ENCODE measurements around the gene SHTN1. TPM values are rescaled to one million over a fixed set of nuclear protein-coding genes. Genes with fewer than 3 reads are reported as not detected.

Gene SHTN1
- total RNA-seq, 2 donors from 2014 or later: 0.19 to 0.31 TPM

DNA sequence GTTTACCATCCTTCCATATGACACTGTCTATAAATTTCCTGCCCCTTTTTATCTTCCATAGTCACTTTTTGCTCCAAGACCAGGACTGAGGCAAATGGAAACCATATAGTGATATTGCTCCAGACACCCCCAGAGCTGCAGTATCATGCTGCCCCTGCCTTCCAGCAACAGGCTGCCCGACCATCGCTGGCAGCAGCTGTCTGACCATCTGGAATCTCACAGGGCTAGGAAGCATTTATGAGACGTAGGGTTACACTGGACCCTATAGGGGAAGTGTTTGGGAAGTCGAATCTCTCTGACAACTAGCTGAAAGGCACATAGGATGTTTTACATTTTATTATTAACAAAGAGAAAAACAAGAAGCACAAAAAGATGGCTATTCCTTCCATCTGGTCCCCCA, 136.3 kb downstream of the SHTN1 start:
- no peak overlapping the region for H3K27ac Mint-ChIP-seq
- DNase-seq (no peak), ATAC-seq (replicated peaks in 1 of 2) (no peak)
- peaks cover 6% of the 10 kb centered on the region for H3K27me3 Mint-ChIP-seq (ENCODE audit: low read depth)
- peaks cover 2% of the 10 kb centered on the region in 2 donors for H3K9me3 Mint-ChIP-seq
- H3K4me1 Mint-ChIP-seq (ENCODE audit: low read depth): peaks cover 5% of the 10 kb centered on the region
- peaks cover 0 to 2% of the 10 kb centered on the region in 2 donors for H3K36me3 Mint-ChIP-seq (ENCODE audit: insufficient read depth in 2 of 2)
- H3K4me3 Mint-ChIP-seq: no peak overlapping the region

- no peak for DNase-seq
- H3K27me3 Mint-ChIP-seq (ENCODE audit: low read depth): peaks cover 6% of the 10 kb centered on the region
- H3K36me3 Mint-ChIP-seq (ENCODE audit: insufficient read depth in 2 of 2): peaks cover 0 to 2% of the 10 kb centered on the region in 2 donors
- H3K9me3 Mint-ChIP-seq: peaks cover 2% of the 10 kb centered on the region in 2 donors
- no peak overlapping the region for H3K27ac Mint-ChIP-seq
- no peak for ATAC-seq (replicated peaks in 1 of 2)
- no peak overlapping the region for H3K4me3 Mint-ChIP-seq
- peaks cover 5% of the 10 kb centered on the region for H3K4me1 Mint-ChIP-seq (ENCODE audit: low read depth)
Observed at GRCh38 chr10:116868198-116868676, 136.8 kb downstream of the SHTN1 start.

- H3K27ac Mint-ChIP-seq: no peak overlapping the region
- DNase-seq: no peak
- no peaks in the 10 kb centered on the region for H3K36me3 Mint-ChIP-seq (ENCODE audit: insufficient read depth in 2 of 2)
- H3K4me1 Mint-ChIP-seq (ENCODE audit: low read depth): no peaks in the 10 kb centered on the region
- no peaks in the 10 kb centered on the region for H3K9me3 Mint-ChIP-seq
- no peak for ATAC-seq (replicated peaks in 1 of 2)
- H3K4me3 Mint-ChIP-seq: no peak overlapping the region
- H3K27me3 Mint-ChIP-seq (ENCODE audit: low read depth): no peaks in the 10 kb centered on the region
Observed at GRCh38 chr10:116866987-116867595, 137.9 kb downstream of the SHTN1 start.

DNA sequence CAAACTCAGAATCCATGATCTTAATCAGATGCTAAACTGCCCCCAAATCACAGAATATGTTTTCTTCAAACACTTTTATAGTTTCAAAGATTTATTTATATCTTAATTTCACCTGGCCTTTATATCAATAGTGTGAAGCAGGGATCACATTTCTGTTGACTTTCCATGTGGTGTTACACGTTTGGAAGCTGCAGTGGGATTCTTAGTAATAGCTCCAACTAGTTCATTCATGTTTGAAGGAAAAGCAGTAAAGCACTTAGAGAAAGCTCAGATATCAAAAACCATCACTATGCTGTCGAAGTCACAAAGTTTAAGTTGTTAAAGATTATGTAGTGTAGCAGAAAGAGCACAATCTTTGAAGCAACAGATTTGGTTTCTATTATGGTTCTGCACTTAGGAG, 138.9 kb downstream of the SHTN1 start:
- DNase-seq: no peak
- H3K4me1 Mint-ChIP-seq (ENCODE audit: low read depth): no peaks in the 10 kb centered on the region
- no peak for ATAC-seq (replicated peaks in 1 of 2)
- no peaks in the 10 kb centered on the region for H3K27me3 Mint-ChIP-seq (ENCODE audit: low read depth)
- H3K4me3 Mint-ChIP-seq: no peak overlapping the region
- H3K27ac Mint-ChIP-seq: no peak overlapping the region
- H3K9me3 Mint-ChIP-seq: no peaks in the 10 kb centered on the region
- H3K36me3 Mint-ChIP-seq (ENCODE audit: insufficient read depth in 2 of 2): no peaks in the 10 kb centered on the region

DNA sequence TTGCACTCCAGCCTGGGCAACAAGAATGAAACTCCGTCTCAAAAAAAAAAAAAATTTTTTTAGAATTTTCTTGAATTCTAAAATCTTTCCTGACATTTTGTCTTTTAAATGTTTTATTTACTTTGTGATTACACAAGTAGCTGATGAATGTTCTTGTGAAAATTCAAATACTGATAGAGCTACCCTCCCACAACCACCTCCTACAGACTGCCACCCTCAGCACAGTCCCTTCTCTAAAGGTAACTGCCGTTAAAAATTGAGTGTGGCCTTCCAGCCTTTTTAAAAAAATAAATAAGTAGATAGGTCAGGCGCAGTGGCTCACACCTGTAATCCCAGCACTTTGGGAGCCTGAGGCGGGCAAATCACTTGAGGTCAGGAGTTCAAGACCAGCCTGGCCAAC, 140.6 kb downstream of the SHTN1 start:
- H3K4me3 Mint-ChIP-seq: no peak overlapping the region
- DNase-seq (no peak), ATAC-seq (replicated peaks in 1 of 2) (no peak)
- H3K27ac Mint-ChIP-seq: no peak overlapping the region
- H3K27me3 Mint-ChIP-seq (ENCODE audit: low read depth): peaks cover 8% of the 10 kb centered on the region
- peaks cover 0 to 2% of the 10 kb centered on the region in 2 donors for H3K9me3 Mint-ChIP-seq
- H3K4me1 Mint-ChIP-seq (ENCODE audit: low read depth): no peaks in the 10 kb centered on the region
- H3K36me3 Mint-ChIP-seq (ENCODE audit: insufficient read depth in 2 of 2): no peaks in the 10 kb centered on the region

DNA sequence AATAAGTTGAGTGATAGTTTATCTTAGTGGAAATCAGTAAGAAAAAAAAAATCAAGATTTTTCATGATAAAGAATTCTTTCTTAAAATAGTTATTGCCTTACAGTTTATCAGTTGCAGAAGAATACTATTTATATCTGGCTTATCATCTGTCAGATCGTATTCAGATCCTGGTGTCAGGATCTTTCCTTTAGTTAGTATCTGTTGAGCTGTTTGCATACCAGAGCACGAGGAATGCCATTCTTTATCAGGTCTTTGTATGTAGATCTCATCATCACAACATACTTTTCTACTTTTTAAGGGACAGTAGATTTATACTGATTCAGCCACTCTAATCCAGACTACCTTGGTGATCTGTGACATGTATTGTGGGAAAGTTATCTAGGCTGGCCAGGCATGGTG, 143.2 kb downstream of the SHTN1 start:
- Mint-ChIP-seq H3K4me3 (no peak overlapping the region), H3K36me3 (ENCODE audit: insufficient read depth in 2 of 2) (peaks cover 1 to 2% of the 10 kb centered on the region in 2 donors), H3K9me3 (peaks cover 2% of the 10 kb centered on the region in 2 donors), H3K27ac (no peak overlapping the region), H3K4me1 (ENCODE audit: low read depth) (no peaks in the 10 kb centered on the region), H3K27me3 (ENCODE audit: low read depth) (peaks cover 8% of the 10 kb centered on the region)
- DNase-seq: no peak
- no peak for ATAC-seq (replicated peaks in 1 of 2)

- ATAC-seq (replicated peaks in 1 of 2): no peak
- H3K4me3 Mint-ChIP-seq: no peak overlapping the region
- H3K9me3 Mint-ChIP-seq: peaks cover 2% of the 10 kb centered on the region in 2 donors
- H3K27me3 Mint-ChIP-seq (ENCODE audit: low read depth): peaks cover 13% of the 10 kb centered on the region
- H3K36me3 Mint-ChIP-seq (ENCODE audit: insufficient read depth in 2 of 2): peaks cover 1 to 2% of the 10 kb centered on the region in 2 donors
- DNase-seq: no peak
- H3K27ac Mint-ChIP-seq: no peak overlapping the region
- no peaks in the 10 kb centered on the region for H3K4me1 Mint-ChIP-seq (ENCODE audit: low read depth)
Observed at GRCh38 chr10:116857156-116857555, 147.8 kb downstream of the SHTN1 start.

GRCh38 chr10:116853701-116854100, 151.3 kb downstream of the SHTN1 start:
- DNase-seq (no peak), ATAC-seq (replicated peaks in 1 of 2) (no peak)
- Mint-ChIP-seq H3K36me3 (ENCODE audit: insufficient read depth in 2 of 2) (peaks cover 2 to 4% of the 10 kb centered on the region in 2 donors), H3K27me3 (ENCODE audit: low read depth) (peaks cover 35% of the 10 kb centered on the region), H3K27ac (no peak overlapping the region), H3K4me1 (ENCODE audit: low read depth) (peaks cover 2% of the 10 kb centered on the region), H3K9me3 (peaks cover 0 to 2% of the 10 kb centered on the region in 2 donors), H3K4me3 (no peak overlapping the region)

DNA sequence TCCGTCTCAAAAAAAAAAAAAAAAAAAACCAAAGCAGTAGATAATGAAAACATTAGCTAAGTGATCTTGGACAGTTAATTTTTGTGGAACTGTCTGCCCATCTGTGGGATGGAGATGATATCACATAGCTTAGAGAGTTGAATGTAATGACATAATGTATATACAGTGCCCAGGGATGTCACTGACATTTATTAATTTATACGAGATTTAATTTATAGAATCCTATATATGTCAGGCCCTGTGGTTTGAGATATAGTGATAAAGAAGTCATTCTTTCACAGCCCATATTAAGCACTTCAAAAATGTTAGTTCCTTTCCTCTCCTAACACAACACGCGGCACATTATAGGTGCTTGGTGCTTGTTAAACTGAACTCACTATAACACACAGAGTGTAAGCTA, 151.7 kb downstream of the SHTN1 start:
- Mint-ChIP-seq H3K9me3 (peaks cover 0 to 2% of the 10 kb centered on the region in 2 donors), H3K27me3 (ENCODE audit: low read depth) (peaks cover 39% of the 10 kb centered on the region), H3K36me3 (ENCODE audit: insufficient read depth in 2 of 2) (peaks cover 2 to 4% of the 10 kb centered on the region in 2 donors), H3K27ac (no peak overlapping the region), H3K4me1 (ENCODE audit: low read depth) (peaks cover 6% of the 10 kb centered on the region), H3K4me3 (no peak overlapping the region)
- no peak for DNase-seq
- no peak for ATAC-seq (replicated peaks in 1 of 2)

GRCh38 chr10:116852246-116852645, 152.7 kb downstream of the SHTN1 start:
- Mint-ChIP-seq H3K9me3 (no peaks in the 10 kb centered on the region), H3K4me1 (ENCODE audit: low read depth) (peaks cover 14% of the 10 kb centered on the region), H3K27me3 (ENCODE audit: low read depth) (peaks cover 49% of the 10 kb centered on the region), H3K36me3 (ENCODE audit: insufficient read depth in 2 of 2) (peaks cover 0 to 6% of the 10 kb centered on the region in 2 donors), H3K27ac (no peak overlapping the region), H3K4me3 (no peak overlapping the region)
- DNase-seq (no peak), ATAC-seq (replicated peaks in 1 of 2) (no peak)

DNA sequence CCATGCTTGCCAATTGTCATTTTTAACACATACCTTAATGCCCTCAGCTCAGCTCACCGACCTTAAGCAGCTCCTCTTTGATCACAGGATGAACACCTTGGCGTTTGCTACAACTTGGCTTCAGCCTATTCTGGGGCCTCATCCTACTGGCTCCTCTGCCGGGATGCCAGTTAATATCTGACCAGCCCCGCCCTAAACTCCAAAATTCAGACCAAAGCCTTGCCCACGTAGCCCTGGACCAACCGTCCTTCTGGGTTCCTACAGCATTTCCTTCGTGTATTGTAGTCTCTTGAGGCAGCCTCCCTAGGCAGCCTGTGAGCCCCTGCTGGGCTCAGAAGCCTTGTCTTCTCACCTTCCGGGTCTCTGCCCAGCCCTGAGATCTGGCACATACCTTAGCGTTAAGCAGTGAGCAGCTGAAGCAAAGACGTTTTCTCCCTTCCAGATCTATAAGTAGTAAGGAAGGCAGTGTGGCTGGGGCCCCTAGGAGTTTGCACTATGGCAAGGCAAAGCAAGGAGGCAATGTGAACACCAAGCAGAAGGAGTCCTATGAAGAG, 154.9 kb downstream of the SHTN1 start:
- H3K4me3 Mint-ChIP-seq: peak overlapping the region; percentile 63 to 65
- H3K4me1 Mint-ChIP-seq (ENCODE audit: low read depth): peaks cover 14% of the 10 kb centered on the region
- no peak overlapping the region for H3K27ac Mint-ChIP-seq
- H3K36me3 Mint-ChIP-seq (ENCODE audit: insufficient read depth in 2 of 2): peaks cover 0 to 6% of the 10 kb centered on the region in 2 donors
- no peaks in the 10 kb centered on the region for H3K9me3 Mint-ChIP-seq
- no peak for ATAC-seq (replicated peaks in 1 of 2)
- peaks cover 66% of the 10 kb centered on the region for H3K27me3 Mint-ChIP-seq (ENCODE audit: low read depth)
- DNase-seq: no peak

DNA sequence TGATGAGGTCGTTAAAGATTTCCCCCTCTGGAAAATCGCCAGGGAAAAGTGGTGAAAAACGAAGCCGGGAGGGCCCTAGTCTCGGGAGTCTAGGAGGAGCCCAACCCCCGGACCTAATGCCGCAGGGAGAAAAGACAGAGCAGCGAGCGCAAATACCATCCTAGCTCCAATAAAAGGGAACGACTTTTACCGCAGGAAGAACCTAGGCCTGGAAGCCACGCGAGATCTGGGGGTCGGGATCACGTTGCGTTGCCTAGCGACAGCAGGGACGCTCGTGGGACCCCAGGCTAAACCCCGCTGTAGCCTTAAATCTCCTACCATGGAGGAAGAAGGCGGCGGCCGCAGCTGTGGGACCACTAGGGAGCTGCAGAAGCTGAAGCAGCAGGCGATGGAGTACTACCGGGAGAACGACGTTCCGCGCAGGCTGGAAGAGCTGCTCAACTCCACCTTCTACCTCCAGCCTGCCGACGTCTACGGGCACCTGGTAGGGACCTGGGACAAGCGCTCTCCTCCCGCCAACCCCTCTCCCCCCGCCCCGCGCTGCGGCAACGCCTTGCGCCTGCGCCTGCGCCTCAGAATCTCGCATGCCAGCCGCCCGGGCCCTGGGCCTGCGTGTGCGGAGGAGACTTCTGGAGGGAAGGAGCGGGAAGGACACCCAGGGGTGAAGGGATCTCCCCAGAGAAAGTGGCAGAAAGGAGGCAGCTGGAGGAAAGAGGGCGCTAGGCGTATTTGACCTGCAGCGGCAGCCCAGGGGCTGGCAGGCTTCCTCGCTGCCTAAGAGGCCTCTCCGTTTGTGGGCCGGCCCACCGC, 155.5 kb downstream of the SHTN1 start, which contains the start of gene ENO4:
ENO4 (plus strand) TSS at position 252 of the 810 bp plus-strand sequence; CDS start at position 320, 68 bp downstream.
- H3K36me3 Mint-ChIP-seq (ENCODE audit: insufficient read depth in 2 of 2): peaks cover 0 to 6% of the 10 kb centered on the region in 2 donors
- DNase-seq (peak; percentile 28 to 34), ATAC-seq (replicated peaks in 1 of 2) (peak; percentile 56 to 65)
- H3K27me3 Mint-ChIP-seq (ENCODE audit: low read depth): peaks cover 66% of the 10 kb centered on the region
- peak within 1 kb of the TSS; percentile 63 to 65 for H3K4me3 Mint-ChIP-seq
- H3K4me1 Mint-ChIP-seq (ENCODE audit: low read depth): peaks cover 14% of the 10 kb centered on the region
- H3K9me3 Mint-ChIP-seq: no peaks in the 10 kb centered on the region
- H3K27ac Mint-ChIP-seq: no peak within 1 kb of the TSS

DNA sequence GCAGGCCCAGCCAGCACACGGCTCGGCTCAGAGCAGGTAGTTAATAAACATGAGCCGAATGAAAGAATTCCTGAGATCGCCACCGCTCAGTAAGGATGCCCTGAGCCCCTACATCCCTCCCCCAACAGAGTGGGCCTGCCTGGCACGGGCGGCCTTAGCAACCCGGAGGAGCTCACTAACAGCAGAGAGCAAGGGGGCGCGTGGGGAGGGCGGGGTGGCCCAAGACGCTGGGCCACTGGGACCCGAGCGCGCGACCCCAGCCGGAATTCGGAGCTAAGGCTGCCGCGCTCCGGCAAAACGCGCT, 156.1 kb downstream of the SHTN1 start:
- no peak overlapping the region for H3K27ac Mint-ChIP-seq
- no peaks in the 10 kb centered on the region for H3K9me3 Mint-ChIP-seq
- ATAC-seq (replicated peaks in 1 of 2) (peak in 1 of 2 donors; percentile 25), DNase-seq (no peak)
- peaks cover 14% of the 10 kb centered on the region for H3K4me1 Mint-ChIP-seq (ENCODE audit: low read depth)
- peaks cover 0 to 6% of the 10 kb centered on the region in 2 donors for H3K36me3 Mint-ChIP-seq (ENCODE audit: insufficient read depth in 2 of 2)
- H3K27me3 Mint-ChIP-seq (ENCODE audit: low read depth): peaks cover 66% of the 10 kb centered on the region
- H3K4me3 Mint-ChIP-seq: peak overlapping the region; percentile 53 to 65

Measured in activated T-cell treated with anti-CD3 and anti-CD28 coated beads, Interleukin-2, amount 50 U/mL, for 72 hours (primary cell).